RKO (cell line): ENCODE results near the gene TFPT.

Experiments
- DNase-seq: peaks from one replicate; pipeline ENCODE4 v3.0.0-alpha.2; 2016; ENCODE audit warnings: low spot score

The TFPT gene

DNA sequence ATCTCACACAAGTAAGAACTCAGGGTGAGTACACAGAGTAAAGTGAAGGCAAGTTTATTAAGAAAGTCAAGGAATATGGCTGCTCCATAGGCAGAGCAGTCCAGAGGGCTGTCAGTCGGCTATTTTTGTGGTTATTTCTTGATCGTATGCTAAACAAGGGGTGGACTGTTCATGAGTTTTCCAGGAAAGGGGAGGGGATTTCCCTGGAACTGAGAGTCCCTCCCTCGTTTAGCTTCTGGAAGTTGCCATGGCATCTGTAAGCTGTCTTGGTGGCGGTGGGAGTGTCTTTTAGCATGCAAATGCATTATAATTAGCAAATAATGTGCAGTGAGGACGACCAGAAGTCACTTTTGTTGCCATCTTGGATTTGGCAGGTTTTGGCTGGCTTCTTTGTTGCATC, 46.0 kb downstream of the TFPT start:
- DNase-seq: no peak

DNA sequence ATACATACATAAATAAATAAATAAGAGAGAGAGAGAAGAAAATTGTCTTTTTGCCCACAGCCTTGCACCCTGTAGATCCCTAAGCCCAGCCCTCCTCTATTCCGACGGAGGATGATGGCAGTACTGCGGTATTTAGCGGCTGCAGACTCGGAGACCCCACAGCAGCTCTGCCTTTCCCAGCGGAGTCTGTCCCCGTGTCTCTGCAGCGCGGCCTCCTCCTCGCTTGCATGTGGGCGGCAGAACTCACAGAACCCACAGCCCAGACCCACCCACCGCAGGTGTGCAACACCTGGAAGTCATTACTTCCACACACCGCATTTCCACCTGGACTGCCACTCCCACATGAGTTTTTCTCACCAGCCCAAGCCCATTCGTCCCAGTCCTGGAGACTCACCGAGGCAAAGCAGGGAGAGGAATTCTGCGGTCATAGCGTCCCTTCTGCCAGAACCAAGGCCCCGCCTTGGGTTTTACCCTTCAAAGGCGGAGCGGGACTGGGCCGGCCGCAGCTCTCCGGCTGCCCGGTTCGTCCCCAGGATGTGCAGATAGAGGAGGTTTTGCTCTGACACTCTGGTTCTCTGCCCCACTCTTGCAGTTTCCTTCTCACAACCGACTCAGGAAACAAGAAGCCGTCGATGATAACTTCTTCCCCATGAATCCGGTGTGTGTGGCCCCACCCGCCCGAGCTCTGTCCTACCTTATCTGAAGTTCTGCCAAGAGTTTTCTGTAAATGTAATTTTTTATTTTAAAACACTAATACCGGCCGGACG, 51.9 kb downstream of the TFPT start, which contains the start of gene VSTM1:
Gene VSTM1 (minus strand): TSS at position 548 of the 767 bp plus-strand sequence. CDS start 120 bp downstream, at position 428.
- no peak for DNase-seq

DNA sequence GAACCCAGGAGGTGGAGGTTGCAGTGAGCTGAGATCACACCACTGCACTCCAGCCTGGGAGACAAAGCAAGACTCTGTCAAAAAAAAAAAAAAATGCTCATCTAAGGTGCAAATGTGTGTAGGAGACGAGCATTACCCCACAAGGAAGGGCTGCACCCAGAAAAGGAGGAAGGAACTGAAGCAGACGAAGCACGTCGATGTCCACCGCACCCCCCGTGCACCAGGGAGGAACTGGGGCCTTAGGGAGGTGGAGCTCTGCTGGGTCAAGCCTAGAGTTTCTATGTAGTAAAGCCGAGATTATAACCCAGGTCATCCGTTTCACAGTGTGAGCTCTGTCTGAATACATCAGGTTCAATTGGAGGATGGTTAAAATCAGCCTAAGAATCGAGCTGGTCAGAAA, 52.8 kb downstream of the TFPT start:
- DNase-seq: no peak
